CD4-positive, alpha-beta T cell (primary cell): ENCODE measurements around the gene GRB2. TPM values are rescaled to one million over a fixed set of nuclear protein-coding genes. Genes with fewer than 3 reads are reported as not detected.

Source experiments
- ATAC-seq: fragments of 200-7000 bp; cut with Tn5 transposase; one replicate; pipeline ENCODE4 v1.10.0; 2022; ENCODE audit warnings: mild to moderate bottlenecking; ENCODE audit not compliant: poor library complexity
- CTCF ChIA-PET: fragments of 350-600 bp; sonication (Branson Sonifier 250); formaldehyde crosslinking; loops from one replicate; lab custom pipeline; 2021; ENCODE audit warnings: antibody characterized with exemption, inconsistent platforms; lab: Charles Lee
- POLR2A ChIA-PET: fragments of 350-600 bp; sonication (Branson Sonifier 250); formaldehyde crosslinking; loops from one replicate; lab custom pipeline; 2021; ENCODE audit warnings: antibody characterized with exemption, inconsistent platforms; lab: Charles Lee
- DNase-seq, 14 experiments: peaks; one replicate each; pipeline ENCODE4 v3.0.0-alpha.2; 2013 to 2020; ENCODE audit warnings: mixed read lengths in 2 of 14
- H3K27ac ChIP-seq, 2 donors: one replicate each; pipeline versions ENCODE4 v1.5.1 to v1.7.0; 2013; ENCODE audit warnings: low read length in 2 of 2, low read depth in 1 of 2, mild to moderate bottlenecking in 1 of 2
- H3K27me3 ChIP-seq, 2 experiments: 1 replicate in 1 of 2; 2 replicates in 1 of 2; pipeline versions ENCODE4 v1.6.1 to v1.7.0; 2013; ENCODE audit warnings: low read length in 2 of 2, control low read depth in 1 of 2, mild to moderate bottlenecking in 1 of 2, moderate library complexity in 1 of 2; ENCODE audit not compliant: insufficient read depth in 2 of 2, control insufficient read depth in 1 of 2
- H3K36me3 ChIP-seq: one replicate; pipeline ENCODE4 v1.6.1; 2013; ENCODE audit warnings: low read length, control low read depth; ENCODE audit not compliant: insufficient read depth
- H3K4me1 ChIP-seq: one replicate; pipeline ENCODE4 v1.6.1; 2013; ENCODE audit warnings: low read length, control low read depth; ENCODE audit not compliant: insufficient read depth
- H3K4me3 ChIP-seq: one replicate; pipeline ENCODE4 v1.5.1; 2013; ENCODE audit warnings: mild to moderate bottlenecking, low read length, moderate library complexity
- H3K9me3 ChIP-seq, 2 experiments: 1 replicate in 1 of 2; 2 replicates in 1 of 2; pipeline versions ENCODE4 v1.6.1 to v1.7.0; 2013; ENCODE audit warnings: low read length in 2 of 2, mild to moderate bottlenecking in 2 of 2, control low read depth in 1 of 2, moderate library complexity in 1 of 2; ENCODE audit not compliant: control insufficient read depth in 1 of 2, insufficient read depth in 1 of 2
- H3K27ac Mint-ChIP-seq: one replicate; pipeline ENCODE4 v1.8.0; 2020; ENCODE audit warnings: mixed read lengths
- H3K27me3 Mint-ChIP-seq: one replicate; pipeline ENCODE4 v1.8.0; 2021; ENCODE audit warnings: mixed read lengths
- H3K36me3 Mint-ChIP-seq: one replicate; pipeline ENCODE4 v1.8.0; 2021; ENCODE audit warnings: low read depth, mixed read lengths
- H3K4me1 Mint-ChIP-seq: one replicate; pipeline ENCODE4 v1.8.0; 2021; ENCODE audit warnings: low read depth, mixed read lengths
- H3K4me3 Mint-ChIP-seq: one replicate; pipeline ENCODE4 v1.8.0; 2020; ENCODE audit warnings: mild to moderate bottlenecking, mixed read lengths
- H3K9me3 Mint-ChIP-seq: one replicate; pipeline ENCODE4 v1.8.0; 2020; ENCODE audit warnings: mixed read lengths
- CTCF ChIP-seq: fragments of 200-600 bp; IDR thresholded peaks from one replicate; pipeline ENCODE4 v1.8.0; 2022; ENCODE audit warnings: antibody characterized with exemption, mild to moderate bottlenecking
- intact Hi-C, 2 experiments: fragments of 100-400 bp; cut with DNase I in 1 of 2; cut with micrococcal nuclease in 1 of 2; formaldehyde crosslinking; loops; one replicate each; pipeline versions ENCODE4 v1.15.1 to v1.9.0; 2023 to 2025; cut with DNase I, micrococcal nuclease
- total RNA-seq, 174 experiments: library from RNA in 2 of 174; stranded (reverse) in 2 of 174; gene quantifications; one replicate each; pipeline ENCODE4 v1.2.3 and lab custom pipeline; 2021 to 2026

GRB2 gene
- total RNA-seq, 2 experiments from 2014 or later, result 88.8 to 92.6 TPM

DNA sequence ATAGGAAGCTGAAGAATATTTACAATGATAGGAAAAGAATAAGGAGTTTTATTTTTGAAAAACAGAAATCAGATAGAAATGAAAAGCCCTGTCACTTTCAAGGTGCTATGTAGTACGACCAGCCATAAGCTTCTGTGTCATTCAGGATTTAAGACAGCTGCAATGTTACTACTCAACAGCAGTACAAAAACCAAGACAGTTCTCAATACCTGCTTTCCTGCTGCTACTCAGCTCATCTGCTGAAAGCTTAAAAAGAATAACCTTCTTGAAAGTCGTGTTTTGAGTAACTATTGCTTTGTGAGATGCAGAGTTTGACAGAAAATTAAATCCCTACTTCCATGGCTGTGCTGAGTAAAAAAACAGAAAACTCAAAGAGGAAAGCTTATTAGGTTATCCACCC is 8.7 kb downstream of the GRB2 start:
- TF ChIP-seq CTCF, result no peak
- peaks cover 27% of the 10 kb centered on the region for H3K36me3 ChIP-seq
- intact Hi-C loops, result no loop called here
- POLR2A ChIA-PET, result interaction anchor here (0.6 to 2.0 kb wide), 7 partner anchors 36 to 107 kb away, joined by 3 to 5 read pairs (median 3); partner anchors contain the start of gene SLC25A19
- no peak overlapping the region for H3K4me3 ChIP-seq
- Mint-ChIP-seq H3K4me3 (peak overlapping the region; percentile 17), H3K36me3 (peaks cover 43% of the 10 kb centered on the region), H3K9me3 (no peaks in the 10 kb centered on the region), H3K27ac (peak overlapping the region; percentile 91), H3K27me3 (no peaks in the 10 kb centered on the region), H3K4me1 (peaks cover 81% of the 10 kb centered on the region)
- H3K27ac ChIP-seq, result peak overlapping the region in 1 of 2 donors; percentile 6
- CTCF ChIA-PET, result interaction anchor here (0.8 to 1.9 kb wide), 4 partner anchors 16 to 107 kb away, joined by 4 to 12 read pairs (median 5); partner anchors contain the start of gene SLC25A19
- no peaks in the 10 kb centered on the region for H3K9me3 ChIP-seq
- H3K4me1 ChIP-seq, result peaks cover 64% of the 10 kb centered on the region
- H3K27me3 ChIP-seq, result no peaks in the 10 kb centered on the region
- ATAC-seq (no peak), DNase-seq (no peak)

GRCh38 chr17:75396025-75396424 is 9.5 kb downstream of the GRB2 start:
- intact Hi-C loops, result no loop called here
- H3K9me3 Mint-ChIP-seq, result no peaks in the 10 kb centered on the region
- Histone ChIP-seq H3K27ac (peak overlapping the region in 1 of 2 donors; percentile 13), H3K36me3 (peaks cover 30% of the 10 kb centered on the region), H3K4me1 (peaks cover 61% of the 10 kb centered on the region), H3K9me3 (no peaks in the 10 kb centered on the region), H3K27me3 (no peaks in the 10 kb centered on the region), H3K4me3 (no peak overlapping the region)
- peak overlapping the region; percentile 91 for H3K27ac Mint-ChIP-seq
- ChIA-PET CTCF (interaction anchor here (1.4 to 1.6 kb wide), 2 partner anchors 60 to 73 kb away, joined by 3 to 5 read pairs; no protein-coding TSS in a partner anchor), POLR2A (interaction anchor here (0.6 to 2.0 kb wide), 5 partner anchors 37 to 73 kb away, joined by 3 to 8 read pairs (median 3); no protein-coding TSS in a partner anchor)
- no peak for TF ChIP-seq CTCF
- no peak for ATAC-seq
- H3K36me3 Mint-ChIP-seq, result peaks cover 47% of the 10 kb centered on the region
- H3K4me3 Mint-ChIP-seq, result peak overlapping the region; percentile 92
- H3K27me3 Mint-ChIP-seq, result no peaks in the 10 kb centered on the region
- no peak for DNase-seq
- peaks cover 78% of the 10 kb centered on the region for H3K4me1 Mint-ChIP-seq

DNA sequence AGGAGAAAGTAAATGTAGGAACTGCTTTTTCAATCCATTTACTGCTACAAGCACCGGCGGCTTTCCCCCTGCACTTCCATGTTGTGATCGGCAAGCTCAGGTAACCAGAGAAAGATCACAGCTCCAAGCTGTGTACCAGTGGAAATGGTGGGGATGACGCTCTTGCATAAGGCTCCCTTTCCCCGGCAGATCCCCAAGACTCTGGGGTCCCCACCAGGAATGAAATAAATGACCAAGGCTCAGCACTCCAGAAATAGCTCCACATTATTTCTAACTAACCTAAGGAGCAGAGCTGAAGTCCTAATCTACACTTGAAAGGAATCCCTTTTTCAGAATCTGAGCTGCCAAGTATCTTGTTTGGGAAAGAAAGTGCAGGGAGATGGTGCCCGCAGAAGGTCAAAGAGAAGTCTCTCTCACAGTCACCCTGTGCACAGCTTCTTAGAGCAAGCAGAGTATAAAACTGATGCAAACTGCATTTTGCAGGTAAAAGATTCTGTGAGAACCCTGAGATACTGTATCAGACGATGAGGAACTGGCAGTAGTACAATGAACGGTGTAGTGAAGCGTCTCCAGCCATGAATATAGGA is 11.1 kb downstream of the GRB2 start:
- no peak for DNase-seq
- H3K36me3 Mint-ChIP-seq, result peaks cover 57% of the 10 kb centered on the region
- no peak for TF ChIP-seq CTCF
- Histone ChIP-seq H3K27me3 (no peaks in the 10 kb centered on the region), H3K36me3 (peaks cover 36% of the 10 kb centered on the region), H3K4me1 (peaks cover 51% of the 10 kb centered on the region), H3K27ac (peak overlapping the region in 1 of 2 donors; percentile 63), H3K4me3 (peak overlapping the region; percentile 68), H3K9me3 (no peaks in the 10 kb centered on the region)
- intact Hi-C loops, result no loop called here
- H3K4me3 Mint-ChIP-seq, result peak overlapping the region; percentile 92
- H3K4me1 Mint-ChIP-seq, result peaks cover 82% of the 10 kb centered on the region
- ChIA-PET CTCF (interaction anchor here (1.3 to 2.3 kb wide), 9 partner anchors 9 to 124 kb away, joined by 4 to 12 read pairs (median 5); partner anchors contain the start of genes MIF4GD and SLC25A19), POLR2A (interaction anchor here (0.6 to 2.6 kb wide), 16 partner anchors 11 to 1332 kb away, joined by 3 to 25 read pairs (median 6); partner anchors contain the start of genes GGA3, GRB2, METTL23 and MIF4GD)
- peak overlapping the region; percentile 91 for H3K27ac Mint-ChIP-seq
- peak; percentile 11 for ATAC-seq
- no peaks in the 10 kb centered on the region for H3K9me3 Mint-ChIP-seq
- no peaks in the 10 kb centered on the region for H3K27me3 Mint-ChIP-seq
